ENCODE measurements around the gene PSMG3. TPM values are rescaled to one million over a fixed set of nuclear protein-coding genes. Genes with fewer than 3 reads are reported as not detected.

The PSMG3 gene
- total and polyA plus RNA-seq, 2 of the 8 experiments (the other 6 are each of a cell fraction or from before 2014, with no cell fraction given) = 30.2 to 62.0 TPM

GRCh38 chr7:1536455-1536742 is 33.4 kb downstream of the PSMG3 start:
- CTCF ChIA-PET (ENCODE audit: partially characterized antibody) = interaction anchor here (0.6 to 3.7 kb wide), 5 partner anchors 9 to 327 kb away, joined by 3 to 18 read pairs (median 8); partner anchors contain the start of gene TMEM184A
- peak overlapping the region; percentile 4 to 63; a peak in 2 of 4 replicates for H3K4me2 ChIP-seq (ENCODE audit: insufficient read depth in 1 of 2, low read depth in 2 of 2, low read length in 2 of 2)

More at GRCh38 chr7:1536455-1536742, 33.4 kb downstream of the PSMG3 start:
- Histone ChIP-seq H2BK5ac (ENCODE audit: low read depth, low read length) (peak overlapping the region; percentile 86), H3K27me3 (replicated peaks in 1 of 4; ENCODE audit: control insufficient read depth in 3 of 4, extremely low read depth in 1 of 4, insufficient read depth in 3 of 4, low read length in 3 of 4) (no peaks in the 10 kb centered on the region; a peak in 2 of 7 replicates), H3K9ac (replicated peaks in 1 of 4; ENCODE audit: extremely low read depth in 1 of 4, low read depth in 3 of 4, low read length in 3 of 4) (no peak overlapping the region), H3K14ac (ENCODE audit: insufficient read length) (no peak overlapping the region), H3K9me3 (ENCODE audit: insufficient read depth in 2 of 2, low read depth in 1 of 2, low read length in 1 of 2) (no peaks in the 10 kb centered on the region), H2AFZ (ENCODE audit: low read length) (no peak overlapping the region), H2BK15ac (ENCODE audit: low read length) (no peak overlapping the region), H2BK20ac (ENCODE audit: low read length) (no peak overlapping the region), H3K23ac (ENCODE audit: insufficient read length) (no peak overlapping the region), H2AK5ac (ENCODE audit: low read depth, low read length) (no peak overlapping the region), H3K79me1 (ENCODE audit: low read depth, low read length) (peaks cover 21% of the 10 kb centered on the region), H3K4me3 (ENCODE audit: extremely low read depth in 1 of 4, insufficient read depth in 2 of 4, low read depth in 3 of 4, low read length in 4 of 4) (peak overlapping the region in 1 of 4 experiments; percentile 36; a peak in 1 of 8 replicates), H3K23me2 (ENCODE audit: low read depth, low read length) (peaks cover 3% of the 10 kb centered on the region; the same call in 1 of the 2 replicates), H3K27ac (ENCODE audit: low read depth, low read length) (0 out of 2 replicates have a peak overlapping the region, but pooled peaks have one; percentile 60), H4K20me1 (replicated peaks in 1 of 2; ENCODE audit: control insufficient read depth in 1 of 2, insufficient read depth in 2 of 2, low read length in 2 of 2) (peaks cover 15 to 26% of the 10 kb centered on the region in 2 experiments), H4K5ac (ENCODE audit: insufficient read length, low read depth, low read length) (no peak overlapping the region), H3K4me1 (replicated peaks in 1 of 4; ENCODE audit: control insufficient read depth in 3 of 4, insufficient read depth in 4 of 4, low read length in 3 of 4) (peaks cover 13 to 44% (median 31%) of the 10 kb centered on the region in 4 experiments), H4K91ac (replicated peaks; ENCODE audit: insufficient read length, low read length) (peak overlapping the region; percentile 26), H3K56ac (replicated peaks; ENCODE audit: insufficient read length, low read depth, low read length) (no peak overlapping the region), H3K18ac (ENCODE audit: extremely low read depth, low read length) (no peak overlapping the region), H4K8ac (ENCODE audit: extremely low read depth, insufficient read depth, low read length) (no peak overlapping the region), H2BK12ac (ENCODE audit: low read depth, low read length) (peak overlapping the region; percentile 90; the same call in 1 of the 2 replicates), H3K79me2 (ENCODE audit: control insufficient read depth in 1 of 2, insufficient read depth in 2 of 2, low read length in 2 of 2) (peaks cover 0 to 69% of the 10 kb centered on the region in 2 experiments; a peak in 3 of 4 replicates), H3K4ac (replicated peaks; ENCODE audit: insufficient read length, low read depth, low read length) (no peak overlapping the region), H3K36me3 (ENCODE audit: control insufficient read depth in 2 of 4, insufficient read depth in 4 of 4, low read length in 3 of 4) (peaks cover 0 to 17% (median 0%) of the 10 kb centered on the region in 4 experiments; a peak in 4 of 8 replicates), H2BK120ac (replicated peaks; ENCODE audit: low read depth, low read length) (no peak overlapping the region)
- DNase-seq (ENCODE audit: low read depth in 1 of 2, low spot score in 2 of 2) (no peak), FAIRE-seq (no peak)
- TF ChIP-seq SP4 (IDR thresholded peaks at IDR 0.05; ENCODE audit: low read length) (no peak), EGR1 (IDR thresholded peaks at IDR 0.05; ENCODE audit: borderline replicate concordance, low read depth, low read length) (no peak), CREB1 (IDR thresholded peaks at IDR 0.05) (no peak), PHF8 (conservative IDR thresholded peaks at IDR 0.05; ENCODE audit: low read depth, low read length) (no peak), TCF12 (IDR thresholded peaks at IDR 0.05; ENCODE audit: low read depth, low read length) (no peak)
- 86% methylated on average over 7 of the region's 7 CpGs; no CpG with 5 or more reads in 1 of the 2 experiments for WGBS, 2 experiments (ENCODE audit: extremely low coverage in 1 of 2, insufficient coverage in 1 of 2, insufficient read length in 1 of 2, insufficient replicate concordance in 2 of 2, low coverage in 1 of 2, low lambda C conversion rate in 2 of 2, missing lambda C conversion rate in 1 of 2)
- POLR2A ChIA-PET (ENCODE audit: partially characterized antibody) = interaction anchor here (1.1 to 2.5 kb wide), 2 partner anchors 9 to 23 kb away, joined by 3 to 8 read pairs; no protein-coding TSS in a partner anchor
